CD4-positive, alpha-beta T cell treated with Interleukin-10 for 1 hour (primary cell): ENCODE data around the gene FBXW9.
"Not testable (repeated sequence)": the region's sequence is repeated elsewhere in the genome, so short reads cannot be mapped to it uniquely, and the experiment has no call there.

Experiments
- DNase-seq: peaks from one replicate; pipeline ENCODE4 v3.0.0-alpha.2; 2020

Gene FBXW9

GRCh38 chr19:12649941-12650340 is 46.5 kb downstream of the FBXW9 start:
- DNase-seq, result no peak

- DNase-seq, result no peak
Measured at GRCh38 chr19:12648088-12648487, 48.3 kb downstream of the FBXW9 start.

GRCh38 chr19:12647490-12648071 is 48.9 kb downstream of the FBXW9 start:
- peak; percentile 44 for DNase-seq

GRCh38 chr19:12647047-12647446 is 49.4 kb downstream of the FBXW9 start:
- DNase-seq, result no peak

GRCh38 chr19:12646551-12646950 is 49.9 kb downstream of the FBXW9 start:
- DNase-seq, result no peak

GRCh38 chr19:12643716-12644115 is 52.7 kb downstream of the FBXW9 start:
- not testable (repeated sequence) for DNase-seq

GRCh38 chr19:12642506-12642905 is 53.9 kb downstream of the FBXW9 start:
- DNase-seq, result no peak

GRCh38 chr19:12641456-12641855 is 55.0 kb downstream of the FBXW9 start:
- no peak for DNase-seq

- peak; percentile 88 for DNase-seq
Measured at GRCh38 chr19:12639901-12640613, 56.4 kb downstream of the FBXW9 start.
